ENCODE measurements around the gene SKAP2.

Gene SKAP2

DNA sequence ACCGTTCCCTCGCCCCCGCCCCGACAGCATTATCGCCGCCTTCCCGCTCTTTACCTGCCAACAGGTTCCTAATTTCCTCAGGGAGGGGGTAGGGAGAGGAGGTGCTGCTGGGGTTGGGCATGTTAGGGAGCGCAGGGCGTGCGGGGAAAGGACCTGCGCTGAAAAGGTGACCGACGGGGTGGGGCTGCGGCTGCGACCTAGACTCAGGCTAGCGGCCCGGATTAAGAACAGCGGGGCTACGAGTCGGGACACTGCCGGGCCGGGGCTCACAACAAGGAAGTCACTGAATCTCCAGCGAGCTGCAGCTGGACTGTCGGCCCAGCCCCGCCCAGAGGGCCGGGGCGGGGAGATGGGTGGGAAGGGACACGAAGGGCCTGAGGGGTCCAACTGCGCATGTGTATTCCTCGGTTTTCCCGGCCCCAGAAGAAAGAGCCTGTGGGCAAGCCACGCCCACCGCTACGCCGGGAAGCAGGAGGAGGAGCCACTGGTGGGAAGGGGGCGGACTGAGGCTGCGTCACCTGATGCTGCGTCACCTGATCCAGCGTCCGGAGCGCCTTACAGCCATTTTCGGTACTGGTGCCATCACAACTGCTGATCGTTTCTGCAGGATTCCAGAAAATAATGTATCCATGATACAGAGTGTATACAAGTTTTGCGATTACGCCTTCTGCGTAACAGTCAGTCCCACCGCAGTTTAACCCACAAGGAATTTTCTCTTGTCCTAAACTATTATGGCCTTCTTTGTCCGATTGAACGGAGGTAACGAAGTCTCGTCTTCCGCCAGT lies at the start of gene SKAP2 (continued):
- TF ChIP-seq, protein P1, sequence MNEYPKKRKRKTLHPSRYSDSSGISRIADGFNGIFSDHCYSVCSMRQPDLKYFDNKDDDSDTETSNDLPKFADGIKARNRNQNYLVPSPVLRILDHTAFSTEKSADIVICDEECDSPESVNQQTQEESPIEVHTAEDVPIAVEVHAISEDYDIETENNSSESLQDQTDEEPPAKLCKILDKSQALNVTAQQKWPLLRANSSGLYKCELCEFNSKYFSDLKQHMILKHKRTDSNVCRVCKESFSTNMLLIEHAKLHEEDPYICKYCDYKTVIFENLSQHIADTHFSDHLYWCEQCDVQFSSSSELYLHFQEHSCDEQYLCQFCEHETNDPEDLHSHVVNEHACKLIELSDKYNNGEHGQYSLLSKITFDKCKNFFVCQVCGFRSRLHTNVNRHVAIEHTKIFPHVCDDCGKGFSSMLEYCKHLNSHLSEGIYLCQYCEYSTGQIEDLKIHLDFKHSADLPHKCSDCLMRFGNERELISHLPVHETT (tag by site-specific recombination; IDR thresholded peaks at IDR 0.05): no peak
- peak; percentile 33; the same call in 1 of the 2 replicates for TF ChIP-seq SP7 (tag by site-specific recombination; IDR thresholded peaks at IDR 0.05)
- TF ChIP-seq ZNF133 (tag by site-specific recombination; IDR thresholded peaks at IDR 0.05): no peak
- no peak for TF ChIP-seq ZNF624 (tag by site-specific recombination; IDR thresholded peaks at IDR 0.05)
- peak; percentile 38; the same call in 1 of the 2 replicates for TF ChIP-seq ZSCAN30 (tag by site-specific recombination; IDR thresholded peaks at IDR 0.05)
- TF ChIP-seq, protein P2, sequence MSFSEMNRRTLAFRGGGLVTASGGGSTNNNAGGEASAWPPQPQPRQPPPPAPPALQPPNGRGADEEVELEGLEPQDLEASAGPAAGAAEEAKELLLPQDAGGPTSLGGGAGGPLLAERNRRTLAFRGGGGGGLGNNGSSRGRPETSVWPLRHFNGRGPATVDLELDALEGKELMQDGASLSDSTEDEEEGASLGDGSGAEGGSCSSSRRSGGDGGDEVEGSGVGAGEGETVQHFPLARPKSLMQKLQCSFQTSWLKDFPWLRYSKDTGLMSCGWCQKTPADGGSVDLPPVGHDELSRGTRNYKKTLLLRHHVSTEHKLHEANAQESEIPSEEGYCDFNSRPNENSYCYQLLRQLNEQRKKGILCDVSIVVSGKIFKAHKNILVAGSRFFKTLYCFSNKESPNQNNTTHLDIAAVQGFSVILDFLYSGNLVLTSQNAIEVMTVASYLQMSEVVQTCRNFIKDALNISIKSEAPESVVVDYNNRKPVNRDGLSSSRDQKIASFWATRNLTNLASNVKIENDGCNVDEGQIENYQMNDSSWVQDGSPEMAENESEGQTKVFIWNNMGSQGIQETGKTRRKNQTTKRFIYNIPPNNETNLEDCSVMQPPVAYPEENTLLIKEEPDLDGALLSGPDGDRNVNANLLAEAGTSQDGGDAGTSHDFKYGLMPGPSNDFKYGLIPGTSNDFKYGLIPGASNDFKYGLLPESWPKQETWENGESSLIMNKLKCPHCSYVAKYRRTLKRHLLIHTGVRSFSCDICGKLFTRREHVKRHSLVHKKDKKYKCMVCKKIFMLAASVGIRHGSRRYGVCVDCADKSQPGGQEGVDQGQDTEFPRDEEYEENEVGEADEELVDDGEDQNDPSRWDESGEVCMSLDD (tag by site-specific recombination; IDR thresholded peaks at IDR 0.05): no peak
- TF ChIP-seq, protein P3, sequence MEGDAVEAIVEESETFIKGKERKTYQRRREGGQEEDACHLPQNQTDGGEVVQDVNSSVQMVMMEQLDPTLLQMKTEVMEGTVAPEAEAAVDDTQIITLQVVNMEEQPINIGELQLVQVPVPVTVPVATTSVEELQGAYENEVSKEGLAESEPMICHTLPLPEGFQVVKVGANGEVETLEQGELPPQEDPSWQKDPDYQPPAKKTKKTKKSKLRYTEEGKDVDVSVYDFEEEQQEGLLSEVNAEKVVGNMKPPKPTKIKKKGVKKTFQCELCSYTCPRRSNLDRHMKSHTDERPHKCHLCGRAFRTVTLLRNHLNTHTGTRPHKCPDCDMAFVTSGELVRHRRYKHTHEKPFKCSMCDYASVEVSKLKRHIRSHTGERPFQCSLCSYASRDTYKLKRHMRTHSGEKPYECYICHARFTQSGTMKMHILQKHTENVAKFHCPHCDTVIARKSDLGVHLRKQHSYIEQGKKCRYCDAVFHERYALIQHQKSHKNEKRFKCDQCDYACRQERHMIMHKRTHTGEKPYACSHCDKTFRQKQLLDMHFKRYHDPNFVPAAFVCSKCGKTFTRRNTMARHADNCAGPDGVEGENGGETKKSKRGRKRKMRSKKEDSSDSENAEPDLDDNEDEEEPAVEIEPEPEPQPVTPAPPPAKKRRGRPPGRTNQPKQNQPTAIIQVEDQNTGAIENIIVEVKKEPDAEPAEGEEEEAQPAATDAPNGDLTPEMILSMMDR (tag by site-specific recombination; IDR thresholded peaks at IDR 0.05): no peak
- TF ChIP-seq HOXA7 (CRISPR knock-in tag; IDR thresholded peaks at IDR 0.05; ENCODE audit: borderline replicate concordance): no peak
- TF ChIP-seq ZNF292 (tag by site-specific recombination; IDR thresholded peaks at IDR 0.05; ENCODE audit: borderline replicate concordance, low read depth): no peak
- TF ChIP-seq ZNF529 (tag by site-specific recombination; IDR thresholded peaks at IDR 0.05; ENCODE audit: insufficient replicate concordance): no peak
- TF ChIP-seq ZNF19 (tag by site-specific recombination; IDR thresholded peaks at IDR 0.05; ENCODE audit: low read depth): no peak
- no peak for TF ChIP-seq ZNF311 (tag by site-specific recombination; IDR thresholded peaks at IDR 0.05; ENCODE audit: borderline replicate concordance)
- TF ChIP-seq SCRT2 (tag by site-specific recombination; IDR thresholded peaks at IDR 0.05): peak; percentile 99
- no peak for TF ChIP-seq ZNF140 (tag by site-specific recombination; IDR thresholded peaks at IDR 0.05)
- peak; percentile 81 for TF ChIP-seq ZNF10 (tag by site-specific recombination; IDR thresholded peaks at IDR 0.05)
- TF ChIP-seq RBAK (tag by site-specific recombination; IDR thresholded peaks at IDR 0.05): no peak
- no peak for TF ChIP-seq GLI2 (tag by site-specific recombination; IDR thresholded peaks at IDR 0.05; ENCODE audit: borderline replicate concordance, low read depth)
- peak; percentile 14 for TF ChIP-seq ZNF2 (tag by site-specific recombination; IDR thresholded peaks at IDR 0.05)
- TF ChIP-seq ZXDB (tag by site-specific recombination; IDR thresholded peaks at IDR 0.05): 0 out of 2 replicates have a peak, but pooled peaks have one; percentile 27
- TF ChIP-seq ZNF626 (tag by site-specific recombination; IDR thresholded peaks at IDR 0.05): no peak
- TF ChIP-seq, protein P4, sequence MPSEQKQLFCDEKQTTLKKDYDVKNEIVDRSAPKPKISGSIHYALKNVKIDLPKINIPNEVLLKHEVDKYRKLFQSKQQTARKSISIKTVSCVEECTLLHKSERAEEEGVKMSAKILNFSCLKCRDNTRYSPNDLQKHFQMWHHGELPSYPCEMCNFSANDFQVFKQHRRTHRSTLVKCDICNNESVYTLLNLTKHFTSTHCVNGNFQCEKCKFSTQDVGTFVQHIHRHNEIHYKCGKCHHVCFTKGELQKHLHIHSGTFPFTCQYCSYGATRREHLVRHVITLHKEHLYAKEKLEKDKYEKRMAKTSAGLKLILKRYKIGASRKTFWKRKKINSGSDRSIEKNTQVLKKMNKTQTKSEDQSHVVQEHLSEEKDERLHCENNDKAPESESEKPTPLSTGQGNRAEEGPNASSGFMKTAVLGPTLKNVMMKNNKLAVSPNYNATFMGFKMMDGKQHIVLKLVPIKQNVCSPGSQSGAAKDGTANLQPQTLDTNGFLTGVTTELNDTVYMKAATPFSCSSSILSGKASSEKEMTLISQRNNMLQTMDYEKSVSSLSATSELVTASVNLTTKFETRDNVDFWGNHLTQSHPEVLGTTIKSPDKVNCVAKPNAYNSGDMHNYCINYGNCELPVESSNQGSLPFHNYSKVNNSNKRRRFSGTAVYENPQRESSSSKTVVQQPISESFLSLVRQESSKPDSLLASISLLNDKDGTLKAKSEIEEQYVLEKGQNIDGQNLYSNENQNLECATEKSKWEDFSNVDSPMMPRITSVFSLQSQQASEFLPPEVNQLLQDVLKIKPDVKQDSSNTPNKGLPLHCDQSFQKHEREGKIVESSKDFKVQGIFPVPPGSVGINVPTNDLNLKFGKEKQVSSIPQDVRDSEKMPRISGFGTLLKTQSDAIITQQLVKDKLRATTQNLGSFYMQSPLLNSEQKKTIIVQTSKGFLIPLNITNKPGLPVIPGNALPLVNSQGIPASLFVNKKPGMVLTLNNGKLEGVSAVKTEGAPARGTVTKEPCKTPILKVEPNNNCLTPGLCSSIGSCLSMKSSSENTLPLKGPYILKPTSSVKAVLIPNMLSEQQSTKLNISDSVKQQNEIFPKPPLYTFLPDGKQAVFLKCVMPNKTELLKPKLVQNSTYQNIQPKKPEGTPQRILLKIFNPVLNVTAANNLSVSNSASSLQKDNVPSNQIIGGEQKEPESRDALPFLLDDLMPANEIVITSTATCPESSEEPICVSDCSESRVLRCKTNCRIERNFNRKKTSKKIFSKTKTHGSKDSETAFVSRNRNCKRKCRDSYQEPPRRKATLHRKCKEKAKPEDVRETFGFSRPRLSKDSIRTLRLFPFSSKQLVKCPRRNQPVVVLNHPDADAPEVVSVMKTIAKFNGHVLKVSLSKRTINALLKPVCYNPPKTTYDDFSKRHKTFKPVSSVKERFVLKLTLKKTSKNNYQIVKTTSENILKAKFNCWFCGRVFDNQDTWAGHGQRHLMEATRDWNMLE (tag by site-specific recombination; conservative IDR thresholded peaks at IDR 0.05; ENCODE audit: low read depth): no peak; the same call in 1 of the 2 replicates
- TF ChIP-seq ZNF548 (tag by site-specific recombination; IDR thresholded peaks at IDR 0.05): no peak
- peak; percentile 51 for TF ChIP-seq KLF8 (tag by site-specific recombination; IDR thresholded peaks at IDR 0.05)
- no peak for TF ChIP-seq ZNF146 (tag by site-specific recombination; IDR thresholded peaks at IDR 0.05)
- TF ChIP-seq ZFP69B (tag by site-specific recombination; IDR thresholded peaks at IDR 0.05): peak; percentile 57
- no peak for TF ChIP-seq ZNF530 (tag by site-specific recombination; IDR thresholded peaks at IDR 0.05; ENCODE audit: low read depth)
- peak; percentile 70; the same call in 1 of the 2 replicates for TF ChIP-seq ZBTB20 (tag by site-specific recombination; IDR thresholded peaks at IDR 0.05)
- TF ChIP-seq ZSCAN23 (tag by site-specific recombination; IDR thresholded peaks at IDR 0.05): no peak
- TF ChIP-seq ZNF221 (tag by site-specific recombination; IDR thresholded peaks at IDR 0.05; ENCODE audit: borderline replicate concordance): no peak
